Measurements from ENCODE around the gene SLC12A4. TPM values are rescaled to one million over a fixed set of nuclear protein-coding genes. Genes with fewer than 3 reads are reported as not detected.

SLC12A4 gene
- total and polyA plus RNA-seq, 4 donors, result 8.0 to 37.3 (median 17.1) TPM

- Histone ChIP-seq H3K36me3 (ENCODE audit: control insufficient read depth in 4 of 4, insufficient read depth in 3 of 4, low read depth in 1 of 4, low read length in 3 of 4) (peaks cover 3 to 33% (median 10%) of the 10 kb centered on the region in 4 donors), H3K9me3 (ENCODE audit: control insufficient read depth in 4 of 4, low read length in 3 of 4) (no peaks in the 10 kb centered on the region), H3K4me3 (ENCODE audit: low read depth in 1 of 3, low read length in 3 of 3) (no peak overlapping the region), H3K4me1 (ENCODE audit: control insufficient read depth in 4 of 4, insufficient read depth in 4 of 4, low read length in 3 of 4) (peaks cover 0 to 3% (median 0%) of the 10 kb centered on the region in 4 donors), H3K27me3 (ENCODE audit: control insufficient read depth in 4 of 4, insufficient read depth in 4 of 4, low read length in 3 of 4) (no peaks in the 10 kb centered on the region), H3K27ac (ENCODE audit: low read depth in 1 of 2, low read length in 2 of 2) (no peak overlapping the region), H3K9ac (ENCODE audit: low read depth in 1 of 2, low read length in 2 of 2) (no peak overlapping the region)
- DNase-seq (ENCODE audit: low spot score), result no peak
- WGBS, result 90% methylated on average over 22 of the region's 22 CpGs
- TF ChIP-seq HNF4A (conservative IDR thresholded peaks at IDR 0.05), result no peak
- no peak for TF ChIP-seq FOXA2 (IDR thresholded peaks at IDR 0.05)
- no peak for TF ChIP-seq NR2F2 (IDR thresholded peaks at IDR 0.05)
- no peak for TF ChIP-seq REST (IDR thresholded peaks at IDR 0.05)
- TF ChIP-seq JUND (IDR thresholded peaks at IDR 0.05), result no peak
- TF ChIP-seq GABPA (IDR thresholded peaks at IDR 0.05 in 1 of 2, conservative IDR thresholded peaks at IDR 0.05 in 1 of 2), result no peak
- TF ChIP-seq YY1 (IDR thresholded peaks at IDR 0.05), result no peak
- TF ChIP-seq ATF3 (IDR thresholded peaks at IDR 0.05), result no peak
- no peak for TF ChIP-seq SP1 (IDR thresholded peaks at IDR 0.05)
Measured at GRCh38 chr16:67927131-67927941, 41.1 kb downstream of the SLC12A4 start.

GRCh38 chr16:67926181-67926750, 42.2 kb downstream of the SLC12A4 start:
- H3K4me3 ChIP-seq (ENCODE audit: low read depth in 1 of 3, low read length in 3 of 3), result no peak overlapping the region
- 66% methylated on average over 13 of the region's 13 CpGs for WGBS
- peaks cover 0 to 3% (median 0%) of the 10 kb centered on the region in 4 donors for H3K4me1 ChIP-seq (ENCODE audit: control insufficient read depth in 4 of 4, insufficient read depth in 4 of 4, low read length in 3 of 4)
- peaks cover 3 to 31% (median 7%) of the 10 kb centered on the region in 4 donors for H3K36me3 ChIP-seq (ENCODE audit: control insufficient read depth in 4 of 4, insufficient read depth in 3 of 4, low read depth in 1 of 4, low read length in 3 of 4)
- H3K27me3 ChIP-seq (ENCODE audit: control insufficient read depth in 4 of 4, insufficient read depth in 4 of 4, low read length in 3 of 4), result no peaks in the 10 kb centered on the region
- no peak overlapping the region for H3K9ac ChIP-seq (ENCODE audit: low read depth in 1 of 2, low read length in 2 of 2)
- no peak for DNase-seq (ENCODE audit: low spot score)
- H3K27ac ChIP-seq (ENCODE audit: low read depth in 1 of 2, low read length in 2 of 2), result no peak overlapping the region
- TF ChIP-seq REST (IDR thresholded peaks at IDR 0.05) (no peak), EGR1 (IDR thresholded peaks at IDR 0.05; ENCODE audit: low read depth in 2 of 2) (no peak), HNF4G (IDR thresholded peaks at IDR 0.05) (no peak), TAF1 (conservative IDR thresholded peaks at IDR 0.05) (no peak), RAD21 (IDR thresholded peaks at IDR 0.05) (no peak), HNF4A (conservative IDR thresholded peaks at IDR 0.05) (no peak), GABPA (IDR thresholded peaks at IDR 0.05 in 1 of 2, conservative IDR thresholded peaks at IDR 0.05 in 1 of 2) (no peak)
- H3K9me3 ChIP-seq (ENCODE audit: control insufficient read depth in 4 of 4, low read length in 3 of 4), result no peaks in the 10 kb centered on the region

Measured in liver (tissue), 9 donors.